ENCODE data around the gene HNRNPF. TPM values are rescaled to one million over a fixed set of nuclear protein-coding genes. Genes with fewer than 3 reads are reported as not detected.

Gene HNRNPF
- total RNA-seq, 1 donor, result 229 TPM

- Histone ChIP-seq H3K27ac (ENCODE audit: low read depth, low read length) (no peak overlapping the region), H3K4me1 (ENCODE audit: insufficient read depth, low read length) (peaks cover 2% of the 10 kb centered on the region), H3K79me2 (ENCODE audit: insufficient read depth, low read length) (no peaks in the 10 kb centered on the region), H3K27me3 (ENCODE audit: insufficient read depth, low read length) (peaks cover 13% of the 10 kb centered on the region), H3K4me3 (ENCODE audit: insufficient read depth, low read length) (no peak overlapping the region), H3K36me3 (ENCODE audit: insufficient read depth, low read length) (no peaks in the 10 kb centered on the region), H4K20me1 (ENCODE audit: insufficient read depth, low read length) (no peaks in the 10 kb centered on the region), H3K4me2 (ENCODE audit: insufficient read depth, low read length) (no peak overlapping the region), H2AFZ (ENCODE audit: low read length) (peak overlapping the region; percentile 47), H3K9me3 (ENCODE audit: low read depth, low read length) (no peaks in the 10 kb centered on the region)
- no peak for TF ChIP-seq CTCF (IDR thresholded peaks at IDR 0.05; ENCODE audit: extremely low read depth, low read depth, low read length)
- peak; percentile 69 for DNase-seq (ENCODE audit: insufficient read length, low spot score, missing footprints)
Observed at GRCh38 chr10:43350686-43351085, 58.3 kb downstream of the HNRNPF start.

- no peak for TF ChIP-seq CTCF (IDR thresholded peaks at IDR 0.05; ENCODE audit: extremely low read depth, low read depth, low read length)
- H3K79me2 ChIP-seq (ENCODE audit: insufficient read depth, low read length), result no peaks in the 10 kb centered on the region
- H3K9me3 ChIP-seq (ENCODE audit: low read depth, low read length), result no peaks in the 10 kb centered on the region
- no peak overlapping the region for H3K4me3 ChIP-seq (ENCODE audit: insufficient read depth, low read length)
- H3K27ac ChIP-seq (ENCODE audit: low read depth, low read length), result no peak overlapping the region
- H3K36me3 ChIP-seq (ENCODE audit: insufficient read depth, low read length), result no peaks in the 10 kb centered on the region
- DNase-seq (ENCODE audit: insufficient read length, low spot score, missing footprints), result peak; percentile 72
- H3K4me2 ChIP-seq (ENCODE audit: insufficient read depth, low read length), result no peak overlapping the region
- H4K20me1 ChIP-seq (ENCODE audit: insufficient read depth, low read length), result no peaks in the 10 kb centered on the region
- no peaks in the 10 kb centered on the region for H3K4me1 ChIP-seq (ENCODE audit: insufficient read depth, low read length)
- no peak overlapping the region for H2AFZ ChIP-seq (ENCODE audit: low read length)
- H3K27me3 ChIP-seq (ENCODE audit: insufficient read depth, low read length), result peaks cover 13% of the 10 kb centered on the region
Observed at GRCh38 chr10:43350156-43350555, 58.8 kb downstream of the HNRNPF start.

DNA sequence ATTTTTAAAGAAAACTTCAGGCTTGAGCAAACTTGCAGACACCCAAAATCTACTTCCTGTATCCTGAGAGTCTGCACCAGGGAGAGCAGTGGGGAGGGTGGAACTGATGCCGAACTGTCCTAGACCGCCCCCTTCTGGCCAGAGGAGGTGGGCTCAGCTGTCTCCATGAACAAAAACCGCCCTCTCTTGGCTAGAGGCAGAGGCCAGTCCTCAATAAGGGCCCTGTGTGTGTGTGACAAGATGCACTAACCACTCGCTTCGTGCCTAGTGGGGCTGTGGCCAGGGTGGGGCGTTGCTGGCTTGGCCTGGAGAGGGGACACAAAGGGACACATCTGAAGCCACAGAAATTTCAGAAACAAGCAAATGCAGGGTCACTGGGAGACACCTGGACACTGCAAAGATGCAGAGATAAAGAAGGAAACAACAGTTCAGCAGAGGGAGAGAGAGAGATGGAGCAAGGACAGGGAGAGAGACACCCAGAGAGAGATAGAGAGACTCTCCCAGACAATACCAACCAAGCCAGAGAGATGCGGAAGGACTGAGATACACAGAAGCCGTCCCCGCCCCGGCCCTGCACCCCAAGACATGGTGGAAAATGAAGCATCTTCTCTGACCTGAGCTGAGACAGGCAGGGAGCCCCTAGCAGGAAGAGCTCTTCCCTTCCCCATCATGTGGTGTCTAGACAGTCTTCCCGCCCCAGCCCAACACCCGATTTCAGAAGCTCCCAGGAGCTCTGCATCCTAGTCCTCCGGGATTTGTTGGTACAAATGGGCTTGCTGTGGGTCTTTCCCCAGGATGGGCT, 60.3 kb downstream of the HNRNPF start:
- no peaks in the 10 kb centered on the region for H3K4me1 ChIP-seq (ENCODE audit: insufficient read depth, low read length)
- H3K36me3 ChIP-seq (ENCODE audit: insufficient read depth, low read length), result no peaks in the 10 kb centered on the region
- no peak overlapping the region for H2AFZ ChIP-seq (ENCODE audit: low read length)
- H3K79me2 ChIP-seq (ENCODE audit: insufficient read depth, low read length), result no peaks in the 10 kb centered on the region
- no peaks in the 10 kb centered on the region for H3K9me3 ChIP-seq (ENCODE audit: low read depth, low read length)
- no peak overlapping the region for H3K4me3 ChIP-seq (ENCODE audit: insufficient read depth, low read length)
- peak; percentile 98 for TF ChIP-seq CTCF (IDR thresholded peaks at IDR 0.05; ENCODE audit: extremely low read depth, low read depth, low read length)
- DNase-seq (ENCODE audit: insufficient read length, low spot score, missing footprints), result peak; percentile 99
- H3K27ac ChIP-seq (ENCODE audit: low read depth, low read length), result no peak overlapping the region
- H3K27me3 ChIP-seq (ENCODE audit: insufficient read depth, low read length), result peaks cover 13% of the 10 kb centered on the region
- H4K20me1 ChIP-seq (ENCODE audit: insufficient read depth, low read length), result no peaks in the 10 kb centered on the region
- H3K4me2 ChIP-seq (ENCODE audit: insufficient read depth, low read length), result no peak overlapping the region

- Histone ChIP-seq H3K27me3 (ENCODE audit: insufficient read depth, low read length) (peaks cover 13% of the 10 kb centered on the region), H4K20me1 (ENCODE audit: insufficient read depth, low read length) (no peaks in the 10 kb centered on the region), H3K4me2 (ENCODE audit: insufficient read depth, low read length) (no peak overlapping the region), H3K9me3 (ENCODE audit: low read depth, low read length) (no peaks in the 10 kb centered on the region), H3K27ac (ENCODE audit: low read depth, low read length) (no peak overlapping the region), H3K4me1 (ENCODE audit: insufficient read depth, low read length) (no peaks in the 10 kb centered on the region), H3K36me3 (ENCODE audit: insufficient read depth, low read length) (no peaks in the 10 kb centered on the region), H3K79me2 (ENCODE audit: insufficient read depth, low read length) (no peaks in the 10 kb centered on the region), H2AFZ (ENCODE audit: low read length) (no peak overlapping the region), H3K4me3 (ENCODE audit: insufficient read depth, low read length) (no peak overlapping the region)
- peak; percentile 23 for DNase-seq (ENCODE audit: insufficient read length, low spot score, missing footprints)
- no peak for TF ChIP-seq CTCF (IDR thresholded peaks at IDR 0.05; ENCODE audit: extremely low read depth, low read depth, low read length)
Observed at GRCh38 chr10:43347997-43348396, 61.0 kb downstream of the HNRNPF start.

Measured in osteoblast (primary cell).